Loucy (cell line): ENCODE results near the gene TANC2.

Source experiments
- EZH2phosphoT487 ChIP-seq: fragments of 200-600 bp; IDR thresholded peaks from 2 replicates; pipeline ENCODE4 v1.6.1; 2018; ENCODE audit warnings: antibody characterized with exemption, mild to moderate bottlenecking, moderate library complexity, borderline replicate concordance
- TF ChIP-seq, protein P1 (sequence below): fragments of 200-600 bp; sonication (generic); conservative IDR thresholded peaks from 2 replicates; pipeline ENCODE4 v1.5.1; 2014; ENCODE audit warnings: mild to moderate bottlenecking, antibody characterized with exemption, low read length

DNA sequence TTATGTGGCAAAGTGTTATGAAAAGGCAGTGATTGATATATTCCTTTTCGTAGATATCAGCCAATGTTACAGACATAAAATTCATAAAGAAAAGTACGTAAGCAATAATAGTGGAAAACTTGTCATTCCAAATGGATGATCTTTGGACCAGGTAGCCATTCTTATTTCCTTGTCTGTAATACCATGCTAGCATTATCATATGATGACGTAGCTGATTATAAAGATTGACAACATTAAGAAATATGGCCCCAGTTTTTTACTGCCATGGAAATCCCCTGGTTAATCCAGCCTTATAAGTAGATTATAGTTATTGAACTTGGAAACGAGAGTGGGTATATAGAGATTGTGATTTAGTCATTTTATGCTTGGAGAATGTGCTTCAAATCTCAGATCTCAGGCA lies 8.8 kb downstream of the TANC2 start:
- TF ChIP-seq, protein P1, sequence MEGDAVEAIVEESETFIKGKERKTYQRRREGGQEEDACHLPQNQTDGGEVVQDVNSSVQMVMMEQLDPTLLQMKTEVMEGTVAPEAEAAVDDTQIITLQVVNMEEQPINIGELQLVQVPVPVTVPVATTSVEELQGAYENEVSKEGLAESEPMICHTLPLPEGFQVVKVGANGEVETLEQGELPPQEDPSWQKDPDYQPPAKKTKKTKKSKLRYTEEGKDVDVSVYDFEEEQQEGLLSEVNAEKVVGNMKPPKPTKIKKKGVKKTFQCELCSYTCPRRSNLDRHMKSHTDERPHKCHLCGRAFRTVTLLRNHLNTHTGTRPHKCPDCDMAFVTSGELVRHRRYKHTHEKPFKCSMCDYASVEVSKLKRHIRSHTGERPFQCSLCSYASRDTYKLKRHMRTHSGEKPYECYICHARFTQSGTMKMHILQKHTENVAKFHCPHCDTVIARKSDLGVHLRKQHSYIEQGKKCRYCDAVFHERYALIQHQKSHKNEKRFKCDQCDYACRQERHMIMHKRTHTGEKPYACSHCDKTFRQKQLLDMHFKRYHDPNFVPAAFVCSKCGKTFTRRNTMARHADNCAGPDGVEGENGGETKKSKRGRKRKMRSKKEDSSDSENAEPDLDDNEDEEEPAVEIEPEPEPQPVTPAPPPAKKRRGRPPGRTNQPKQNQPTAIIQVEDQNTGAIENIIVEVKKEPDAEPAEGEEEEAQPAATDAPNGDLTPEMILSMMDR = no peak
- TF ChIP-seq EZH2phosphoT487 = no peak
